WERI-Rb-1 (cell line): ENCODE data around the gene HRCT1.
A peak's percentile ranks its signal among the peaks of the same experiment; 100 is the strongest.

Experiments used
- DNase-seq: peaks from one replicate; pipeline ENCODE4 v3.0.0-alpha.2; 2020
- H3K27ac ChIP-seq: fragments of 250-450 bp; sonication (Bioruptor Pico); 2 replicates; pipeline ENCODE4 v1.5.1; 2020; ENCODE audit warnings: mild to moderate bottlenecking, moderate library complexity
- H3K27me3 ChIP-seq: fragments of 250-450 bp; sonication (Bioruptor Pico); 2 replicates; pipeline ENCODE4 v1.5.1; 2021; ENCODE audit warnings: mild to moderate bottlenecking, low read depth, moderate library complexity; ENCODE audit not compliant: insufficient read depth, severe bottlenecking
- H3K36me3 ChIP-seq: fragments of 250-450 bp; sonication (Bioruptor Pico); 2 replicates; pipeline ENCODE4 v1.5.1; 2020; ENCODE audit warnings: mild to moderate bottlenecking, moderate library complexity
- H3K4me3 ChIP-seq: 2 replicates; pipeline ENCODE4 v1.5.1; 2011; ENCODE audit warnings: low read depth, mild to moderate bottlenecking, control low read depth, low read length
- H3K9me3 ChIP-seq: fragments of 250-450 bp; sonication (Bioruptor Pico); 2 replicates; pipeline ENCODE4 v1.5.1; 2021; ENCODE audit warnings: mild to moderate bottlenecking, moderate library complexity; ENCODE audit not compliant: severe bottlenecking
- CTCF ChIP-seq: IDR thresholded peaks from 2 replicates; pipeline ENCODE4 v1.5.1; 2011; ENCODE audit warnings: low read depth, mild to moderate bottlenecking, control low read depth, inconsistent platforms, low read length

Gene HRCT1

GRCh38 chr9:35898337-35898736, 7.7 kb upstream of the HRCT1 start:
- Histone ChIP-seq H3K36me3 (no peaks in the 10 kb centered on the region), H3K27me3 (no peaks in the 10 kb centered on the region), H3K9me3 (no peaks in the 10 kb centered on the region), H3K4me3 (no peak overlapping the region), H3K27ac (no peak overlapping the region)
- no peak for DNase-seq
- TF ChIP-seq CTCF: no peak

- Histone ChIP-seq H3K9me3 (no peaks in the 10 kb centered on the region), H3K36me3 (no peaks in the 10 kb centered on the region), H3K27ac (no peak overlapping the region), H3K27me3 (no peaks in the 10 kb centered on the region), H3K4me3 (no peak overlapping the region)
- DNase-seq: no peak
- no peak for TF ChIP-seq CTCF
Measured at GRCh38 chr9:35899021-35899420, 7.0 kb upstream of the HRCT1 start.

GRCh38 chr9:35903049-35903448, 3.0 kb upstream of the HRCT1 start:
- Histone ChIP-seq H3K27me3 (no peaks in the 10 kb centered on the region), H3K4me3 (no peak overlapping the region), H3K9me3 (no peaks in the 10 kb centered on the region), H3K36me3 (no peaks in the 10 kb centered on the region), H3K27ac (no peak overlapping the region)
- DNase-seq: peak; percentile 37
- TF ChIP-seq CTCF: peak; percentile 45; the same call in 1 of the 2 replicates

- Histone ChIP-seq H3K27me3 (no peaks in the 10 kb centered on the region), H3K4me3 (no peak overlapping the region), H3K27ac (no peak overlapping the region), H3K9me3 (no peaks in the 10 kb centered on the region), H3K36me3 (no peaks in the 10 kb centered on the region)
- no peak for TF ChIP-seq CTCF
- DNase-seq: no peak
Measured at GRCh38 chr9:35904338-35904737, 1.7 kb upstream of the HRCT1 start.

GRCh38 chr9:35905051-35905781, 786 bp upstream of the HRCT1 start:
- no peak for TF ChIP-seq CTCF
- DNase-seq: no peak
- no peaks in the 10 kb centered on the region for H3K9me3 ChIP-seq
- H3K27ac ChIP-seq: no peak overlapping the region
- H3K36me3 ChIP-seq: no peaks in the 10 kb centered on the region
- no peaks in the 10 kb centered on the region for H3K27me3 ChIP-seq
- no peak overlapping the region for H3K4me3 ChIP-seq
